Measurements from ENCODE around the gene SUN2. TPM values are rescaled to one million over a fixed set of nuclear protein-coding genes. Genes with fewer than 3 reads are reported as not detected.

SUN2 gene
- total RNA-seq, 1 experiment from 2014 or later = 55.5 TPM

DNA sequence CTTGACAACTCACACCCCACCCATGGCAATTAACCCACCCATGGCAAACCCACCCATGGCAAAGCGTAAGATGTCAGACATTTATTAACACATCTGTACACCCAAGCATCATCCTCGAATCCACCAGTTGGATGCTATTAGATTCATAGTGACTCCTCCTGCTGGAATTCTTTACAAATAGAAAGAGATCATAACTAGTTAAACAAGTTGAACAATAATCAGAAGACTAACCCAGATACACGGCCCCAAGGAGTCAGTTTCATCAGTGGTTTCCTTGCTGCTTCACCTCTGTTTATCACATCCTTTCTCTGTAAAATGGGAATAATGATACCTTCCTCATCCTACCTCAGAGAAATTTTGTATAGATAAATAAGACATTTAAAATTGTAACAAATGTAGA, 44.9 kb downstream of the SUN2 start:
- CTCF ChIA-PET = no interaction called here
- intact Hi-C loops (cut with micrococcal nuclease) = no loop called here
- H3K27me3 ChIP-seq (ENCODE audit: low read length) = no peaks in the 10 kb centered on the region
- no peak overlapping the region for H3K4me2 ChIP-seq (ENCODE audit: low read length)
- peaks cover 60% of the 10 kb centered on the region for H4K20me1 ChIP-seq (ENCODE audit: low read length)
- no peaks in the 10 kb centered on the region for H3K9me3 ChIP-seq (ENCODE audit: low read length)
- DNase-seq = peak; percentile 45
- no peak for ATAC-seq
- 0 out of 2 replicates have a peak, but pooled peaks cover 3% of the 10 kb centered on the region for H3K36me3 ChIP-seq (ENCODE audit: low read depth, low read length)
- H3K79me2 ChIP-seq (ENCODE audit: low read length) = peaks cover 100% of the 10 kb centered on the region
- TF ChIP-seq EZH2phosphoT487 (IDR thresholded peaks at IDR 0.05; ENCODE audit: borderline replicate concordance, low read length) (no peak), EZH2 (IDR thresholded peaks at IDR 0.05; ENCODE audit: low read length, unreplicated experiment) (no peak)
- TF ChIP-seq, protein P1, sequence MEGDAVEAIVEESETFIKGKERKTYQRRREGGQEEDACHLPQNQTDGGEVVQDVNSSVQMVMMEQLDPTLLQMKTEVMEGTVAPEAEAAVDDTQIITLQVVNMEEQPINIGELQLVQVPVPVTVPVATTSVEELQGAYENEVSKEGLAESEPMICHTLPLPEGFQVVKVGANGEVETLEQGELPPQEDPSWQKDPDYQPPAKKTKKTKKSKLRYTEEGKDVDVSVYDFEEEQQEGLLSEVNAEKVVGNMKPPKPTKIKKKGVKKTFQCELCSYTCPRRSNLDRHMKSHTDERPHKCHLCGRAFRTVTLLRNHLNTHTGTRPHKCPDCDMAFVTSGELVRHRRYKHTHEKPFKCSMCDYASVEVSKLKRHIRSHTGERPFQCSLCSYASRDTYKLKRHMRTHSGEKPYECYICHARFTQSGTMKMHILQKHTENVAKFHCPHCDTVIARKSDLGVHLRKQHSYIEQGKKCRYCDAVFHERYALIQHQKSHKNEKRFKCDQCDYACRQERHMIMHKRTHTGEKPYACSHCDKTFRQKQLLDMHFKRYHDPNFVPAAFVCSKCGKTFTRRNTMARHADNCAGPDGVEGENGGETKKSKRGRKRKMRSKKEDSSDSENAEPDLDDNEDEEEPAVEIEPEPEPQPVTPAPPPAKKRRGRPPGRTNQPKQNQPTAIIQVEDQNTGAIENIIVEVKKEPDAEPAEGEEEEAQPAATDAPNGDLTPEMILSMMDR (conservative IDR thresholded peaks at IDR 0.05; ENCODE audit: low read depth, low read length) = no peak
- BruUV-seq (replicated peaks) = no TSS peak
- no peaks in the 10 kb centered on the region for H3F3A ChIP-seq (ENCODE audit: low read length, unreplicated experiment)
- no peak overlapping the region for H3K9ac ChIP-seq (ENCODE audit: low read length)
- H3K4me1 ChIP-seq (ENCODE audit: insufficient read depth, low read length) = peaks cover 28% of the 10 kb centered on the region
- no peak overlapping the region for H3K27ac ChIP-seq (ENCODE audit: low read length)
- POLR2A ChIA-PET (ENCODE audit: unreplicated experiment) = no interaction called here
- no peak overlapping the region for H3K4me3 ChIP-seq (ENCODE audit: low read length)
- H3K9me2 ChIP-seq (replicated peaks; ENCODE audit: low read length) = no peaks in the 10 kb centered on the region
- H2AFZ ChIP-seq (ENCODE audit: low read length) = no peak overlapping the region

DNA sequence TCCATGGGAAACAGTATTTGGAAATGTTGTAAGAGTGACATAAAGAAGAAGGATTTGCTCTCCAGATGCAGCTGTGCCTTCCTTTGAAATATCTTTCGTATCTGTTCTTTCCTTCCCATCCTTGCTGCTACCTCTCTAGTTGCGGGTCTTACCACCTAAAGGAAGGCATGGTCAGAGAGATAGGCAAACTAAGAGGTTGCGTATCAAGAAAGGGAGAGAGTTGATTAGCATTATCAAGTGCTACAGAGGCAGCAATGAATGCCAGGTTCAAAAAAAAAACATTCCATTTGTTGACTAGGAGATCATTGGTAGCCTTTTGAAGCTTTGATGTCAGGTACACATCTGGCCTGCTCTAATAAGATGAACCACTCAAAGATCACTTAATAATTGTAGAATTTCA, 45.4 kb downstream of the SUN2 start:
- H3K4me3 ChIP-seq (ENCODE audit: low read length) = no peak overlapping the region
- ChIA-PET CTCF (no interaction called here), POLR2A (ENCODE audit: unreplicated experiment) (no interaction called here)
- no TSS peak for BruUV-seq (replicated peaks)
- no peak overlapping the region for H2AFZ ChIP-seq (ENCODE audit: low read length)
- no peaks in the 10 kb centered on the region for H3K27me3 ChIP-seq (ENCODE audit: low read length)
- H3K9ac ChIP-seq (ENCODE audit: low read length) = no peak overlapping the region
- H3K9me2 ChIP-seq (replicated peaks; ENCODE audit: low read length) = no peaks in the 10 kb centered on the region
- H3K79me2 ChIP-seq (ENCODE audit: low read length) = peaks cover 96% of the 10 kb centered on the region
- intact Hi-C loops (cut with micrococcal nuclease) = no loop called here
- H3K4me1 ChIP-seq (ENCODE audit: insufficient read depth, low read length) = peaks cover 28% of the 10 kb centered on the region
- H3K27ac ChIP-seq (ENCODE audit: low read length) = no peak overlapping the region
- no peak overlapping the region for H3K4me2 ChIP-seq (ENCODE audit: low read length)
- no peak for TF ChIP-seq EZH2 (IDR thresholded peaks at IDR 0.05; ENCODE audit: low read length, unreplicated experiment)
- no peak for TF ChIP-seq EZH2phosphoT487 (IDR thresholded peaks at IDR 0.05; ENCODE audit: borderline replicate concordance, low read length)
- H4K20me1 ChIP-seq (ENCODE audit: low read length) = peaks cover 60% of the 10 kb centered on the region
- H3K36me3 ChIP-seq (ENCODE audit: low read depth, low read length) = 0 out of 2 replicates have a peak, but pooled peaks cover 3% of the 10 kb centered on the region
- no peaks in the 10 kb centered on the region for H3K9me3 ChIP-seq (ENCODE audit: low read length)
- H3F3A ChIP-seq (ENCODE audit: low read length, unreplicated experiment) = no peaks in the 10 kb centered on the region
- ATAC-seq (no peak), DNase-seq (no peak)

DNA sequence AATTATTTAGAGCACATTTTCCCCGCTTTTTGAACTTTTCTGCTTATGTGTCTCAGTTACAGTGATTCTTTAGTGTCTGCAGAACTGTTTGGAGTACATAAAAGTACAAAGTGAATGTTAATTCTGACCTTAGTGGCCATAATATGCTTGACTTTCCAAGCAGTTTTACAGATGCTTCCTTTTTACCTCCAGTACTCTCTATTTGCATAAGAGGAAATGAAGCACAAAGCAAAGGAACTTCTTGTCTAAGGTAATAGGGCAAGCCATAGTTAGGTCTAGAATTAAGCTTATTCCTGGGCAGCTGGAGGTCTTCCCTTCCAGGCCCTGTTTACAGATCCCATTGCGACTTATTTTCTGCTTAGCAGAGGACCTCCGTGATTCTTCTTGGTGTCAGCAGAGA, 46.5 kb downstream of the SUN2 start:
- intact Hi-C loops (cut with micrococcal nuclease) = no loop called here
- Histone ChIP-seq H3K36me3 (ENCODE audit: low read depth, low read length) (0 out of 2 replicates have a peak, but pooled peaks cover 3% of the 10 kb centered on the region), H3F3A (ENCODE audit: low read length, unreplicated experiment) (no peaks in the 10 kb centered on the region), H3K9me2 (replicated peaks; ENCODE audit: low read length) (no peaks in the 10 kb centered on the region), H3K9ac (ENCODE audit: low read length) (no peak overlapping the region), H4K20me1 (ENCODE audit: low read length) (peaks cover 60% of the 10 kb centered on the region), H3K27ac (ENCODE audit: low read length) (no peak overlapping the region), H3K4me3 (ENCODE audit: low read length) (no peak overlapping the region), H3K4me2 (ENCODE audit: low read length) (no peak overlapping the region), H3K27me3 (ENCODE audit: low read length) (no peaks in the 10 kb centered on the region), H3K9me3 (ENCODE audit: low read length) (no peaks in the 10 kb centered on the region), H3K4me1 (ENCODE audit: insufficient read depth, low read length) (peaks cover 36% of the 10 kb centered on the region), H3K79me2 (ENCODE audit: low read length) (peaks cover 85% of the 10 kb centered on the region), H2AFZ (ENCODE audit: low read length) (no peak overlapping the region)
- CTCF ChIA-PET = no interaction called here
- POLR2A ChIA-PET (ENCODE audit: unreplicated experiment) = interaction anchor here (0.6 kb wide), 1 partner anchor 9 kb away, joined by 3 read pairs; no protein-coding TSS in a partner anchor
- BruUV-seq (replicated peaks) = no TSS peak
- DNase-seq (no peak), ATAC-seq (no peak)
- TF ChIP-seq, protein P1 (conservative IDR thresholded peaks at IDR 0.05; ENCODE audit: low read depth, low read length) = no peak
- TF ChIP-seq EZH2 (IDR thresholded peaks at IDR 0.05; ENCODE audit: low read length, unreplicated experiment) (no peak), EZH2phosphoT487 (IDR thresholded peaks at IDR 0.05; ENCODE audit: borderline replicate concordance, low read length) (no peak)

All from PC-3 (cell line).